Renal pelvis (tissue), 4 donors: ENCODE results near the gene SUFU. TPM values are rescaled to one million over a fixed set of nuclear protein-coding genes. Genes with fewer than 3 reads are reported as not detected.

ENCODE experiments used
- DNase-seq: peaks from one replicate; pipeline ENCODE4 v3.0.0-alpha.2; 2013
- polyA plus RNA-seq, 3 donors: library from polyadenylated mRNA; unstranded; fragments of 120-200 nt; gene quantifications; one replicate each; pipeline ENCODE4 v1.2.1, GENCODE V29; 2013; ENCODE audit not compliant: insufficient read length in 3 of 3

Gene SUFU
- polyA plus RNA-seq, 3 donors: 30.9 to 33.1 (median 31.2) TPM

DNA sequence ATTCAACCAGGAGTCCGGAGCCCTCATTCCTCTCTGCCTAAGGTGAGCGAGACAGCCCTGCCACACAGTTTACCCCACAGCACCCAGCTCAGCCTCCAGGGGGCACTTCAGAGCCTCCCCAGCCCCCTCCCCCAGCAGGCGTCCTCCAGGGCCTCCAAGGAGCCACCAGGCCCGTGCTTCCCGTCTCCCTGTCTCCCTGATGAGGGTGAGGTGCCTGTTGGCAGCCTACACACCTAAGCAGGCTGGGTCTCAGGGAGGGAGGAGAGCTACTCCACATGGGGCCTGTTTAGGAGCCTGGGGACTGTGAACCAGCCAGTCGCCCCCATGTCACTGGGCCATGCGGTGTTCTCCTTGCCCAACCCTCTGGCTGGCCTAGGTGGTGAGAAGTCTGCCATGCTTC, 111.6 kb downstream of the SUFU start:
- no peak for DNase-seq

DNA sequence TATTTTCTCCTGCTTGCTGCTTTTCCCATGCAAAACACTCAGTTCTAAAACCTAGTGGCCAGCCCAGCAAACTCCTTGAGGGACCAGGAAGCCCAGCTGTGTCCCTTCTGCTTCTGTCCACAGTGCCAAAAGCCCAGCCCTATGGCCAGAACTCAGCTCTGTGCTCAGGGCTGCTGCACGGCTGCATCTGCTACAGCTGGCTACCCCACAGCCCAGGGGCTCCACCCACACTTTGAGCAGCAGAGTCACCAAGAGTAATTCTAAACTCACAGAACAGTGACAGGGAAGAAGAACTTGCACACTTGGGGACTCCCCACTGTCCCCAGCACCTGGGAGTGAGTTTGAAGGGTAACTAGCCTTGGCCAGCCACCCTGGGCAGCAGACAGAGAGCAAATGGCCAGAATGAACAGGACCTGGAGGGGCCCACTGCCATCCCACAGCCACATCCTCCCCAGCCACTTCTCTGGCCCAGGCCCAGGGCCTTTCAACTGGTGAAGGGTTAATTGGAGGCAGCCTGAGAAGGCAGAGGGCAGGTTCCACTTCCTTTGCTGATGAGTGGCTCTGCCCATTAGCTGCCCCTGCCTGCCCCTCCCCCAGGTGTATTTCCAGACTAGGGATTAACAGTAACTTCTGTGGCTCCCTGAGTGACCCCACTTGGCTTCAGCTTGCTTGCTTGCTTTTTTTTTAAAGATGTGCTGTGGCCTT, 112.4 kb downstream of the SUFU start:
- DNase-seq: peak; percentile 75

DNA sequence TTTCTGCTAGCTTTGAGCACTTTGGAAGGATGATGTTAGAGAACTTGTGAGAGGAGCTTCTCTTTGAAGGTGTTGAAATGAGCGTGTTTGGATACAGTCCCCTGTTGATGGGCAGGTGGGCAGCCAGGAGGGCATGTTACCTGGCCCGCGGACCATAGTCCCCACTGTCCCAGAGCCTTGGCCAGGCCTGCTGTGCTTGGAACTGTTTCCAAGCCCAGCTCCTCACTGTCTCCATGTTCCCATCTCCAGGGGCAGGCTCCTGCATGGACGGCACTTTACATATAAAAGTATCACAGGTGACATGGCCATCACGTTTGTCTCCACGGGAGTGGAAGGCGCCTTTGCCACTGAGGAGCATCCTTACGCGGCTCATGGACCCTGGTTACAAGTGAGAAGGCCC, 113.3 kb downstream of the SUFU start:
- DNase-seq: no peak

DNA sequence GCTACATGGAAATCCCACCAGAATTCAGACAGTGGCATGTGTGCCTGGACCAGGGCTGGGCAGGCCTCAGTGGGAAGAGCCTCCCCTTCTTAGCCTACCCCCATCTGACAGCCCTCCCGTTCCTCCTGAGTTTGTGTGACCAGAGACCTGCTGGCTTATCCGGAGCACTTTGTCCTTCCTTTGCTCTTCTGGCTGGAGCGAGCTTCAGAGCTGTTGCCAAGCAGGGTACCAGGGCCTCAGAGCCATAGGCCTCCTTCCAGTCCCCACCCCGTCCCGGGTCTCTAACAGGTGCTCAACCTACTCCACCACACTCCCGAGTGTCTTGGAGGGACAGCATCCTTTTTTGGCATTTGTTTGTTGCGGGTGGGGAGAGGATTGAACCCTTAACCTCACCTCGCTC, 114.0 kb downstream of the SUFU start:
- no peak for DNase-seq

DNA sequence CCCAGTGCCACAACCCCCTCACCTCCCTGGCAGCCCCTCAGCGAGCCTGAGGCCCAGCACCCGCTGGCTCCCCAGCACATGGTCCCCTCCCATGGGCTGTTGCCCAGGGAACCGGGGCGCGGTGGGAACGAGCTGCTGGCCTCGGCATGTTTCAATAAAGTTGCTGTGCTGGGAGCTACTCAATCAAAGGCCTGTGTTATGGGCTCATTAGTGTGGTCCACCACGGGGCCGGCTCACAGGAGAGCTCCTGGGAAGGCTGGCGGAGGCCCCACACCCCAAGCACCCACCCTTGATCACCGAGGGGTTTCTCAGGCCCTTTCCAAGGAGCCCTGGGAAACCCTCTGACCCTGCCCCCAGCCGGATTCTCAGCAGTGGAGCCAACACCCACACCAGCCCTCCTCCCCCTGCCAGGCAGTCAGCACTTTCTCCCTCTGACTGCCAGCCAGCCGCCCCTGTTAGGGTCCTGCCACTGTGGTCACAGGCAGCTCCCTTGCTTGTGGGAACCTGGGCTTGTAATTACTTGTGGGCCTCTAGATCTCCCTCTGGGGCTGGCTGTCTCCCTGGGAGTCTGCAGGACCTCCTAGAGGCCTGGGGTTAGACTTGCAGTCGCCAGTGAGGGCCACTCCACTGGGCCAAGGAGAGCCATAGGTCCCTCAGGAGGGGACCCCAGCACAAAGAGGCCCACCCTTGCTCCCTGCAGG, 115.7 kb downstream of the SUFU start:
- no peak for DNase-seq

DNA sequence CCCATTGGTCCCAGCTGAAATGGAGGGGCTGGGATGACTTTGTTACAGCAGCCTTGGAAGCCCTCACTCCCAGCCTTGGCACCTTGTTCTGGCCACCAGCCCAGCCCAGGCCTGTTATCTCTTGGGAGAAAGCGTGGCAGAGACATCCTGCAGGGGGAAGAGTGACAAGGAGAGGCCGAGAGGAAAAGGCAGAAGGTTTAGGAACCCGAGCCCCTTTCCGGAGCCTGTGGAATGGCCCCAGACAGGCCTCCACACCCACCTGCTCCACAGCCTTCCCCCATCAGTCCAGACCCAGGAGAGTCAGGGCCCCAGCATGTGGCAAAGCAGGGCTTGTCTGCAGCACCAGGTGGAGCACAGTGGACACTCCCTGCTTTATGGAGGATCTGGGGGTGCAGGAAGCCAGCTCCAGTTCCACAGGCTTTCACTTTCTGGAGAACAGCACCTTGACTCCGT, 116.4 kb downstream of the SUFU start:
- DNase-seq: no peak

DNA sequence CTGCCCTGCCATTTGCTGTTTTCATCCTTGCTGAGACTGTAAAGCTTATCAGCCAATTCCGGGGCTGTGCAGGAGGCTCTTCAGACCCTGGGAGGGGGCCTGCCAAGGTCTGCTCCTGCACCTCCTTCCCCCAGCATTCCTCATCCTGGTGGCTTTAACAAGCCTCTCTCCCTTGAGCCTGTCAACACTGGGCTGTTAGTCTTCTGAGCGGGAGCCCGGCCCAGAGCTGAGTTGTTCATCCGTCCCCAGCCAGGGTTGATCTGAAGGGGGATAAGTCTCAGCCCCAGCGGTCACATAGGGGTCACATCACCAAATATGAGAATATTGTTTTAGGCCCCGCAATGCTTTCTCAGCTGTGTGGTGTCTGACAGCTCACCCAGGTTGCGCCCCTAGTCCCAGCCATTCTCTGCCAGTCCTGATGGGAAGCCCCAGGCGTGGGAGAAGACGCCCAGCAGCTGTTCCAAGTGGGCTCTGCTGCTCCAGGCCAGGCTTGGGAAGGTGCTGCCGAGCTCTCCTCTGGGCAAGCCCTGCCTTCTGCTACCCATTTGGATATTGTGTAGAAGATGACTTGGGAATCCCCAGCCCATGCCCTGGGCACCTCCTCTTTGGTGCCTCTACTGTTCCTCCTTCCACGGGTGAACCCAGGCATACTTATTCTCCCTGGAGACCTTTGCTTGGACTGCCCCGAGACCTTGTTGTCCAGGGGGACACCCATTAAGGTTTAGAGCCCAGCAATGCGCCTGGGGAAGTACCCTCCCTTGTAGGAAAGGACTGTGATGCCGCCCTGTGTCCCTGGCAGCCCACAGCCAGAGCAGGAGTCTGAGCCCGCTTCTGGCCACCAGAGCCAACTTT, 117.0 kb downstream of the SUFU start:
- DNase-seq: no peak

DNA sequence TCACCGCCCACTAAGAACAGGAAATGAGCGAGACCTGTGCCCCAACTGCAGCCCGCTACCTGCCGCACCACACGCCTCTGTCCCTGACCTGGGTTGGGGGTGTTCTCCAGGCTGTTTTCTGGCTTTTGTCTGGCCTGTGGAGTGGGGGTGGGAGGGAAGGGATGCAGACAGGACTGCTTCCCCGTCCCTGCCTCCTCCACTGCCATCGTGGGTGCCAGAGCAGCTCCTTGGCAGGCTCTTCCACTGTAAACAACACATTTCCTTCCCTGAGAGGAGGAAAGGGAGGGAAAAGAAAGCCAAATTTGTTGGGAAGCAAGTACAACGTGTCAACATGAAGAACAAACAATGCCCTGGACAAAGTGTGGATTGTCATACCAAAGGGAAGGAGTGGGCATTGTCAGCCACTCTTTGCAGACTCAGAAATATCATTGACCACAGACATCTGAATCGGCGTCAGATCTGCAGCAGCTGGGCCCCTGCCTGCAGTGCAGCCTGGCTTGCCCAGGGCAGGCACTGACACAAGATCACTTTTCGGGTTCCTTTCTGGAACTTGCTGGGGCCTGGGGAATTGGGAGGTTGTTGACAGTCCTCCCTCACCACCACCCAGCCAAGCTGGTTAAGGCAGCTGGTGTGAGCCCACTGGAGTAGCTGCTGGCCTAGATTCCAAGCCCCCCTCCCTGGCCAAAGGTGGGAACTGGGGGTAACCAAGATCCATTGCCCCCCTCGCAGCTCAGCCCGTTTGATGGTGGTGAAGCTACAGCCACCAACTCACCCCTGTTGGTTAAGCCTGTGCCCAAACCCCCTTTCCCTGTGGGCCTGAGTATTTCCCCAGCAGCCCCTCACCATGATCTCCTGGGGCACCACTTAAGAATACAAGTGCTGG, 117.9 kb downstream of the SUFU start:
- no peak for DNase-seq

DNA sequence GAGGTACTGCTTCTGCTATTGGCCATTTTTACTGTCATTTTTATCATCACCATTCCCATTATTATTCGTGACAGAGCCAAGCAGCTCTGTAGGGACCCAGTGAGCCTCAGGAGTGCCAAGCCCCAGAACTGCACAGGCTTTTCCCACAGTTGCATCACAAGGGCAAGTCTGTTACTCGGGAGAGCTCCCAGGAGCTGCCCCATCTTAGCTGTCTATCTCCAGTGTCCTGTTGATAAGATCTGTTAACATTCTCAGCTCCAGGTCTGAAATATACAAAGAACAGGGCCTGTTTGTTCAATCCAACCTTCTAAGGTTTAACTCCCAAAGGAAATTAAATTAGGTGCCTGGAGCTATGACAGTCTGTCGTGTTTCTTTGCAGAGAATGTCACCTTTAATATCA, 120.3 kb downstream of the SUFU start:
- no peak for DNase-seq

DNA sequence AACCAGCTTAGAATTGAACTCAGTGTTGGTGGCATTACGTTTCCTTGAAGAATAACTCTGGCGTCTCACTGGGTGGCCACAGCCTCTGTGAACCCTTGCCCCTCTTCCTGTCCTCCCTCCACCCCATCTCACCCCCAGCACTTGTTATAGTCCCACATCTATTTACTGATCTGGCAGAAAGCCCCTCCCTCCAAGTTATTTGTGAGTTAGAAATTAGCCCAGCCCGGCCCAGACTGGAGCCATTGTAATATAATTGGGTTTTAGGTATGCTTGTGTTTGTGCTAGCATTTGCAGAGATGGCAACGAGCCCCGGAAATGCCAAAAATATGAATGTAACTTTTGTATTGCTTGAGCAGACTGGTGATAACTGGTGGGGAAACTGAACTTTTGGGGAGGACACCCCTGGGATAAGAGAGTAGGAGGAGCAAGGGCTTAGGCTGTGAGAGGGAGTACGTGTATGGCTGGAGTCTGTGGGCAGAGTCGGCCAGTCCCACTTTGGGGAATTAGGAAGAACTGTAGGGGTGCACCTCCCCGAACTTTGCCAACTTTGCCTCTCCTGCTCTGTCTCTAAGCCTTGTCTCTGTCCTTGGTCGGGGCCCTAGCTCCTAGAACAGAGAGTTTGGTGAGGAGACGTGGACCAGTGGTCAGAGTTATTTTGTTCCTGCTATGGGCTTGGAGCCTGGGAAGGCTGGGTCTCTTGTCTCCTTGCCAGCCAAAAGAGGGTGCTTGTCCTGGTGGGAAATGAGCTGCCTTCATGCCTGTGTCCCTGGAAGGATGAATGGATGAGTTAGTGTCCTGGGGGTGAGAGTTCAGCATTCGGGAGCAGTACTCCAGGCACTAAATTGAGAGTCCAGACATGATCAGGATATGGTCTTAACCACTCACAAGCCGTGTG, 121.2 kb downstream of the SUFU start:
- no peak for DNase-seq

DNA sequence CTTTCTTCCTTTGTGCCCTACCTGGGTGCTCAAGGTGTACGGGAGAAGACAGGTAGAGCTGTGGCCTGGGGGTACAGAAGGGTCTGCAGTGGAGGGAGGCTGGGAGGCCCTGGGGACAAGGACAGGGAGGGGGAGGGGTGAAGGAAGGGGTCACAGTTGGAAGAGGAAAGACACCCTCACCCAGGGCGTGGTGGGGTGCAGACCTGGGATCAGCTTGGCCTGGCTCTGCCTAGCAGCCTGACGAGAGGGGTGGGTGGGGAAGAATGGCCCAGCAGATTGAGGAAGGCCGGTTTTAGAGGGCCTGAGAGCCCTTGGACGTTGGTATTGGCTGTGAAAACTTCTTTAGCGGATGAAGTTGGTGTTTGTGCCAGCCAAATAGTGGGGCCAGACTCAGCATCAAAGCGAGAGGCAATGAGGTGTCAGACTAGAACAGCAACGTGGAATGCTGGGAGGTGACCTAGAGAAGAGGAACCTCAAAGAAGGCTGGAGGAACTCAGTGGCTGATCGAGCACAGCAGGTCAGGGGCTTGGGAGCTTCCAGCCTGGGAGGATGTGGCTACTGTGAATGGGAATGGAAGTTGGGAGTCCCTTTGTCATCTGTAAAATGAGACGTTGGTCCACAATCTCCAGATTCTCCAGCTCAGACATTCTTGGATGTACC, 122.4 kb downstream of the SUFU start:
- no peak for DNase-seq

DNA sequence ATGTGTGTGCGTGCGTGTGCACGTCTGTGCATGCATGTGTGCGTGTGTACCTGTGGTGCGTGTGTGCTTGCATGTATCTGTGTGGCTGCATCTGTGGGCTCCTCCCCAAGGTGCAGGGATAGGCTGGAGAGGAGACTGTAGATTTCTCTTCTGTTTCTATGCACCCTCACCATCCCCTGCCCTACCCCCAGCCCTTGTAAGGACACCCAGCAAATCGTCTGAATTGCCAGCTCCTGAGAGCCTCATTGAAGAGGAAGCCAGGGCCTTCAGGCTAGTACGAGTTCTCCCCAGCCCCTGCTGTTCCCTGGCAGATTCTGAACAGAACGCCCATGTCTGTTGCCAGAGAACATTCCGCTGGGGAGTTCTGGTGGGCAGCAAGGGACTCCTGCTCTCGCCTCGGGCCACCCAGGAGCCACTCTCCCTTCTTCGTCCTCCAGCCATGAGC, 123.5 kb downstream of the SUFU start:
- no peak for DNase-seq

DNA sequence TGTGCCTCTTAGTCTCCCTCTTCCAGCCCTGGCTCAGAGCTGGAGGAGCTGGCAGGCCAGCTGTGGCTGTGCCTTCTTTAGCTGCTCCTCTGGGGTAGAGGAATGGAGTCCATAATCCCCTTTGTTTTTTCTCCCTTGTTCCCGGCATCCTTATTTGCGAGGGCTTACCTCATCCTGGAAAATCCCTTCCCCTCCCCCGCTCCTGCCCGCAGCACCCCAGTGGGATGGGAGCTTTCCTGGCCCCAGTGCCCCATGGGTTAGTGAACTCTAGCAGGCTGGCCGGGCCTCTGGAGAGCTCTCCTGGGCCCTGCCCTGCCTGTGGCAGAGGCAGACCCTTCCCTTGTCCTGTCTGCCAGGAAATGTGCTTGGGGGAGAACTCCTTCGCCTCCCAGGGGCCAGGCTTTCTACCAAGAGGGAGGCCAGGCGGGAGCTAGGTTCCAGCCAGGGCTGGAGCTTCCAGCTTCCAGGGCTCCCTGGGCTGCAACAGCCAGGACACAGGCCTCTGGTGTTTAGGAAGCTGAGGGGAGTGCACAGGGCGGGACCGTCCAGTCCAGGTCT, 124.0 kb downstream of the SUFU start:
- no peak for DNase-seq

DNA sequence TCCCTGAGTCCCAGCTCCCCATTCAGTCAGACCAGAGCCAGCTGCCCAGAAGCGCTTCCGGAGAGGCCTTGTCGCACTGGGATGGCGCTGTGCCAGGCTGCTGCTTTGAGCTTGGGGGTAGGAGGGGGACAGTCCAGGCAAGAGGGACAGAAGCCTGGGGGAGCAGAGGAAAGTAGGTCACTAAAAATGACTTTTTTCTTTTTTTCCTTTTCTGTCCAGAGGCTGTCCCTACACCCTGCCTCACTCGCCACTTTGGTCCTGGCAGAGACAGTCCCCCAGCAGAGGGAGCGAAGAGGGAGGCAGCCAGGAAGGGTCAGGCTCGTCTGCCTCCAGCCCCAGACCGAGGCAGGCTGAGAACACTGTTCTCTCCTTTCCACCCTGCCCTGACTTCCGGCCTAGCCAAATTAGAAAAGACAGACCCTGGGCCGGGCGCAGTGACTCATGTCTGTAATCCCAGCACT, 124.7 kb downstream of the SUFU start:
- DNase-seq: no peak

DNA sequence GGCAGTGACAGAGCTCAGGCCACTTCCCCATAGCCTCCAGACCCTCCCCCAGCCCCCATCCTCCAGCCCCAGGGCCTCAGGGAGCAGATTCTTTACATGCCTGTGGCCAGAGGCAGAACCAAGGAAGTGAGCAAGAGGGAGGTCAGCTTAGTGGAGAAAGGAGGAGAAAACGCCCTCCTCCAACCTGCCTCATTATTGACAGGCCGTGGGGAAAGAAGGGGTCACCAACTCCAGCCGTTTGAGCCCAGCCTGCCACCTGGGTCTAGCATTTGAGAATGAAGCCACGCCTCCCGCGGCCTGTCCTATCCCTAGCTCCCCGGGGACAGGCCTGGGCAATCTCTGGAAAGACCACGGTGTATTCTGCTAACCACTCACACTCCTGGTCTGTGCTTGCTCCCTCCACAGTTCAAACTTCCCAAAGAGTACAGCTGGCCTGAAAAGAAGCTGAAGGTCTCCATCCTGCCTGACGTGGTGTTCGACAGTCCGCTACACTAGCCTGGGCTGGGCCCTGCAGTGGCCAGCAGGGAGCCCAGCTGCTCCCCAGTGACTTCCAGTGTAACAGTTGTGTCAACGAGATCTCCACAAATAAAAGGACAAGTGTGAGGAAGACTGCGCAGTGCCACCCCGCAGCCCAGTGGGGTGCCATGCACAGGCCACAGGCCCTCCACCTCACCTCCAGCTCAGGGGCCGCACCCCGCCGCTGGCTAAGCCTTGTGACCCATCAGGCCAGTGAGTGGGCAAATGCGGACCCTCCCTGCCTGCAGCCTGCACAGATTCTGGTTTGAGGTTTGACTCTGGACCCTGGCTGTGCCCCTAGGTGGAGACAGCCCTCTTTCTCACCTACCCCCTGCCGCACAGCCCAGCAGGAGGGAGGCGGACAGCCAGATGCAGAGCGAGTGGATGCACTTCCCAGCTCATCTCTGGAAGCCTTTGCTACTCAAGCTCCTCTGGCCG, 126.2 kb downstream of the SUFU start:
- DNase-seq: peak; percentile 75

DNA sequence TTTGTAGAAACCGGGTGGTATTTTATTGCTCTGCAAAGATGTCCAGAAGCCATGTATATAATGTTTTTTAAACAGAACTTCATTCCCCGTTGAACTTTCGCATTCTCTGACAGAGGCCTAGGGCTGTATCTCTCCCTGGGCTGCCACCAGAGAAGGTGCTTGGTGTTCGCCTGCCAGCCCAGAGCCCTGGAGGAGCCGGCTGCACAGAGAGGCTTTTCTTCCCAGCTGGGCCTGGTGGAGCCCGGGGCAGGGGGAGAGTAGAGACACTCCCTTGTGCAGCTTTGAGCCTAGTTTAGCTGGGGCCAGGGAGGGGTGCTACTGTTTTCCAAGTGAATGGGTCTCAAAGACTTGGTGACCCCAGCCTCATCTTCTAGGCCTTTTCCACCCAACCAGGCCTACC, 126.9 kb downstream of the SUFU start:
- no peak for DNase-seq

DNA sequence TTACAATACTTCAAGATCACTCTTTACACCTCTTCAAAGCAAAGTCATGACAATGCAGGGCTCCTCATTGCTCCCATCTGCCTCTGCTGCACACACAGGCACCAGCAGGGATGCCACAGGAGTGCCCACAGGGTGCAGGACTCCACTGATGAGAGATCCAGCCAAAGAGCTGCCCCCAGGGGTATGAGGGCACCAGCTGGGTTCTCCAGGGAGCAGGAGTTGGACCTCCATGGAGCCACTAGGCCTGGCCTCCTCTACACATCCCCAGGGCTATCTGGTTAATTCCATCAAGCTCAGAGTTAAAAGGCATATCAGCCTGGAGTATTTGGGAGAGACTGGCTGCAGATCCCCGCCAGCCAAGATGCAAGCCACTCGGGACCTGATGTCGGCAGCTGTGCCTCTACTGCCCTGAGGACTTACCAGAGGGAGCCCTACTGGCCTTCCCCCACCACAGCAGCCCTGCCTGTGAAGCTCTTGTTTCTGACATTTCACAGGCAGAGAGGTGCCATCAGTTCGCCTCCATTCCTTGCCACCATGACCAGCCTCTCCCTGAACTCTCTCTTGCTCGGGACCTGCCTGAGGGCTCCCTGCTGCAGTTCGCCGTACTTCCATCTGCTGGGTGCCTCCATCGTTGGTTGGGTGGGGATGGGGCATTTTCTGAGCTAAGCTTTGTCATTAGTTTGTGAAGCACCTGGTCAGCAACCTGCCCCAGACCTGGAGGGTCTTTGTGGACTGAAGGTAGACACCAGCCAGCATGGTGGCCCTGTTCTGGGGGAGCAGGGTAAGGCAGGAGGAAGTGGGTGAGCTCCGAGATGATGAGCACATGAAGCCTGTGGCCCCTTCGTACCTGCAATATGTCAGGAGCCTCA, 128.0 kb downstream of the SUFU start:
- DNase-seq: no peak
